CD4-positive, alpha-beta T cell (primary cell): ENCODE measurements around the gene IPMK. TPM values are rescaled to one million over a fixed set of nuclear protein-coding genes. Genes with fewer than 3 reads are reported as not detected.

Experiments
- ATAC-seq: fragments of 200-7000 bp; cut with Tn5 transposase; one replicate; pipeline ENCODE4 v1.10.0; 2022; ENCODE audit warnings: mild to moderate bottlenecking; ENCODE audit not compliant: poor library complexity
- CTCF ChIA-PET: fragments of 350-600 bp; sonication (Branson Sonifier 250); formaldehyde crosslinking; loops from one replicate; lab custom pipeline; 2021; ENCODE audit warnings: antibody characterized with exemption, inconsistent platforms; lab: Charles Lee
- POLR2A ChIA-PET: fragments of 350-600 bp; sonication (Branson Sonifier 250); formaldehyde crosslinking; loops from one replicate; lab custom pipeline; 2021; ENCODE audit warnings: antibody characterized with exemption, inconsistent platforms; lab: Charles Lee
- DNase-seq, 14 experiments: peaks; one replicate each; pipeline ENCODE4 v3.0.0-alpha.2; 2013 to 2020; ENCODE audit warnings: mixed read lengths in 2 of 14
- H3K27ac ChIP-seq, 2 donors: one replicate each; pipeline versions ENCODE4 v1.5.1 to v1.7.0; 2013; ENCODE audit warnings: low read length in 2 of 2, low read depth in 1 of 2, mild to moderate bottlenecking in 1 of 2
- H3K27me3 ChIP-seq, 2 experiments: 1 replicate in 1 of 2; 2 replicates in 1 of 2; pipeline versions ENCODE4 v1.6.1 to v1.7.0; 2013; ENCODE audit warnings: low read length in 2 of 2, control low read depth in 1 of 2, mild to moderate bottlenecking in 1 of 2, moderate library complexity in 1 of 2; ENCODE audit not compliant: insufficient read depth in 2 of 2, control insufficient read depth in 1 of 2
- H3K36me3 ChIP-seq: one replicate; pipeline ENCODE4 v1.6.1; 2013; ENCODE audit warnings: low read length, control low read depth; ENCODE audit not compliant: insufficient read depth
- H3K4me1 ChIP-seq: one replicate; pipeline ENCODE4 v1.6.1; 2013; ENCODE audit warnings: low read length, control low read depth; ENCODE audit not compliant: insufficient read depth
- H3K4me3 ChIP-seq: one replicate; pipeline ENCODE4 v1.5.1; 2013; ENCODE audit warnings: mild to moderate bottlenecking, low read length, moderate library complexity
- H3K9me3 ChIP-seq, 2 experiments: 1 replicate in 1 of 2; 2 replicates in 1 of 2; pipeline versions ENCODE4 v1.6.1 to v1.7.0; 2013; ENCODE audit warnings: low read length in 2 of 2, mild to moderate bottlenecking in 2 of 2, control low read depth in 1 of 2, moderate library complexity in 1 of 2; ENCODE audit not compliant: control insufficient read depth in 1 of 2, insufficient read depth in 1 of 2
- H3K27ac Mint-ChIP-seq: one replicate; pipeline ENCODE4 v1.8.0; 2020; ENCODE audit warnings: mixed read lengths
- H3K27me3 Mint-ChIP-seq: one replicate; pipeline ENCODE4 v1.8.0; 2021; ENCODE audit warnings: mixed read lengths
- H3K36me3 Mint-ChIP-seq: one replicate; pipeline ENCODE4 v1.8.0; 2021; ENCODE audit warnings: low read depth, mixed read lengths
- H3K4me1 Mint-ChIP-seq: one replicate; pipeline ENCODE4 v1.8.0; 2021; ENCODE audit warnings: low read depth, mixed read lengths
- H3K4me3 Mint-ChIP-seq: one replicate; pipeline ENCODE4 v1.8.0; 2020; ENCODE audit warnings: mild to moderate bottlenecking, mixed read lengths
- H3K9me3 Mint-ChIP-seq: one replicate; pipeline ENCODE4 v1.8.0; 2020; ENCODE audit warnings: mixed read lengths
- CTCF ChIP-seq: fragments of 200-600 bp; IDR thresholded peaks from one replicate; pipeline ENCODE4 v1.8.0; 2022; ENCODE audit warnings: antibody characterized with exemption, mild to moderate bottlenecking
- intact Hi-C, 2 experiments: fragments of 100-400 bp; cut with DNase I in 1 of 2; cut with micrococcal nuclease in 1 of 2; formaldehyde crosslinking; loops; one replicate each; pipeline versions ENCODE4 v1.15.1 to v1.9.0; 2023 to 2025; cut with DNase I, micrococcal nuclease
- polyA plus RNA-seq, 2 donors: library from polyadenylated mRNA; unstranded; fragments of 120-200 nt; gene quantifications; one replicate each; pipeline ENCODE4 v1.2.1, GENCODE V29; 2013
- total RNA-seq, 174 experiments: library from RNA in 2 of 174; stranded (reverse) in 2 of 174; gene quantifications; one replicate each; pipeline ENCODE4 v1.2.3 and lab custom pipeline; 2021 to 2026

The IPMK gene
- total RNA-seq (1 to 10 TPM; 1.4 to 1.5 TPM), total RNA-seq (lab: John Stamatoyannopoulos, UW) (14.7 to 45.5 (median 28.3) reads per million in 172 experiments)
- 5.8 TPM for polyA plus RNA-seq (2013, experiment 1 of 2)
- polyA plus RNA-seq (2013, experiment 2 of 2) = 6.2 TPM

GRCh38 chr10:58267713-58268453, at the start of gene IPMK:
IPMK (minus strand) TSS chr10:58267894; CDS start chr10:58267611, 283 bp downstream.
- ATAC-seq = peak; percentile 63
- TF ChIP-seq CTCF = no peak
- CTCF ChIA-PET = interaction anchor here (1.8 kb wide), 2 partner anchors 23 to 1639 kb away, joined by 4 to 7 read pairs; partner anchors contain the start of gene CCDC6
- H3K27me3 ChIP-seq = no peaks in the 10 kb centered on the region
- intact Hi-C loops = loop anchor here (2.0 to 10.0 kb wide), 5 partner anchors 23 to 1637 kb away; partner anchors contain the start of gene CCDC6 (in 1 of the 2)
- Mint-ChIP-seq H3K4me3 (peak within 1 kb of the TSS; percentile 96), H3K36me3 (peaks cover 23% of the 10 kb centered on the region), H3K9me3 (no peaks in the 10 kb centered on the region), H3K27ac (peak within 1 kb of the TSS; percentile 91), H3K4me1 (peaks cover 49% of the 10 kb centered on the region), H3K27me3 (no peaks in the 10 kb centered on the region)
- no peaks in the 10 kb centered on the region for H3K36me3 ChIP-seq
- H3K27ac ChIP-seq = peak within 1 kb of the TSS; percentile 81 to 87
- peaks cover 22% of the 10 kb centered on the region for H3K4me1 ChIP-seq
- H3K9me3 ChIP-seq = no peaks in the 10 kb centered on the region
- peak within 1 kb of the TSS; percentile 87 for H3K4me3 ChIP-seq
- DNase-seq = peak; percentile 86 to 98 (median 92)
- POLR2A ChIA-PET = interaction anchor here (1.0 to 4.5 kb wide), 5 partner anchors 12 to 1639 kb away, joined by 4 to 78 read pairs (median 9); partner anchors contain the start of genes CCDC6, TFAM and UBE2D1

- Histone ChIP-seq H3K9me3 (no peaks in the 10 kb centered on the region), H3K4me1 (no peaks in the 10 kb centered on the region), H3K27me3 (no peaks in the 10 kb centered on the region), H3K27ac (no peak overlapping the region), H3K36me3 (no peaks in the 10 kb centered on the region), H3K4me3 (no peak overlapping the region)
- Mint-ChIP-seq H3K9me3 (no peaks in the 10 kb centered on the region), H3K27me3 (no peaks in the 10 kb centered on the region), H3K27ac (no peak overlapping the region), H3K4me1 (no peaks in the 10 kb centered on the region), H3K36me3 (no peaks in the 10 kb centered on the region), H3K4me3 (no peak overlapping the region)
- ChIA-PET POLR2A (no interaction called here), CTCF (no interaction called here)
- intact Hi-C loops = no loop called here
- TF ChIP-seq CTCF = no peak
- DNase-seq (no peak), ATAC-seq (no peak)
Measured at GRCh38 chr10:58316874-58317273, 49.2 kb upstream of the IPMK start.

GRCh38 chr10:58311026-58311425, 43.3 kb upstream of the IPMK start:
- POLR2A ChIA-PET = no interaction called here
- DNase-seq (no peak), ATAC-seq (no peak)
- H3K27ac Mint-ChIP-seq = no peak overlapping the region
- no peak overlapping the region for H3K4me3 Mint-ChIP-seq
- peaks cover 34% of the 10 kb centered on the region for H3K27me3 Mint-ChIP-seq
- Histone ChIP-seq H3K27ac (no peak overlapping the region), H3K27me3 (peaks cover 3 to 5% of the 10 kb centered on the region in 2 experiments), H3K4me1 (no peaks in the 10 kb centered on the region), H3K4me3 (no peak overlapping the region), H3K9me3 (no peaks in the 10 kb centered on the region), H3K36me3 (no peaks in the 10 kb centered on the region)
- no peaks in the 10 kb centered on the region for H3K9me3 Mint-ChIP-seq
- H3K36me3 Mint-ChIP-seq = no peaks in the 10 kb centered on the region
- CTCF ChIA-PET = no interaction called here
- intact Hi-C loops = no loop called here
- H3K4me1 Mint-ChIP-seq = no peaks in the 10 kb centered on the region
- no peak for TF ChIP-seq CTCF
